Epithelial cell of proximal tubule (primary cell): ENCODE data around the gene LMF2. TPM values are rescaled to one million over a fixed set of nuclear protein-coding genes. Genes with fewer than 3 reads are reported as not detected.
"Not testable (repeated sequence)": the region's sequence is repeated elsewhere in the genome, so short reads cannot be mapped to it uniquely, and the experiment has no call there.

Source experiments
- DNase-seq: peaks from one replicate; pipeline ENCODE4 v3.0.0-alpha.2; 2011; ENCODE audit warnings: low read depth
- H3K4me3 ChIP-seq: 2 replicates; pipeline ENCODE4 v1.5.1; 2011; ENCODE audit warnings: low read depth, mild to moderate bottlenecking, low read length
- total RNA-seq: library from RNA; depleted of rRNA; stranded (reverse); fragments of >200 nt; gene quantifications from 2 replicates; pipeline ENCODE4 v1.2.3, GENCODE V29; 2015
- TF ChIP-seq, protein P1 (sequence below): conservative IDR thresholded peaks from 2 replicates; pipeline ENCODE4 v1.5.1; 2012; ENCODE audit warnings: low read depth, mild to moderate bottlenecking, low read length

LMF2 gene
- total RNA-seq, 1 donor from 2014 or later = 69.2 TPM

DNA sequence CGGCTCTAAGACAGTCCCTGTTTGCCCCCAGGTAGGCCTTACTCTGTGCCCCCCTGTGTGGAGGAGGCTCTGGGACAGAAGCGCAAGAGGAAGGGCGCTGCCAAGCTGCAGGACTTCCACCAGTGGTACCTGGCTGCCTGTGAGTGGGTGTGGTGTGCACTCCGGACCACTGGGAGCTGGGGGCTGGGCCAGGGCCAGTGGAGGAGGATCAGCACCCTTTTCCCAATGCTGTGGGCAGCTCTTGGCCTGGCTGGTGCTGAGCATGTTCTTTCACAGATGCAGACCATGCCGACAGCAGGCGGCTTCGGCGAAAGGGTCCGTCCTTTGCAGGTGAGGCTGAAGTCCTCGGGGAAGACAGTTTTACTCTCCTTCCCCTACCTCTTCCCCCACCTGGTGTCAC is 14.2 kb upstream of the LMF2 start:
- TF ChIP-seq, protein P1, sequence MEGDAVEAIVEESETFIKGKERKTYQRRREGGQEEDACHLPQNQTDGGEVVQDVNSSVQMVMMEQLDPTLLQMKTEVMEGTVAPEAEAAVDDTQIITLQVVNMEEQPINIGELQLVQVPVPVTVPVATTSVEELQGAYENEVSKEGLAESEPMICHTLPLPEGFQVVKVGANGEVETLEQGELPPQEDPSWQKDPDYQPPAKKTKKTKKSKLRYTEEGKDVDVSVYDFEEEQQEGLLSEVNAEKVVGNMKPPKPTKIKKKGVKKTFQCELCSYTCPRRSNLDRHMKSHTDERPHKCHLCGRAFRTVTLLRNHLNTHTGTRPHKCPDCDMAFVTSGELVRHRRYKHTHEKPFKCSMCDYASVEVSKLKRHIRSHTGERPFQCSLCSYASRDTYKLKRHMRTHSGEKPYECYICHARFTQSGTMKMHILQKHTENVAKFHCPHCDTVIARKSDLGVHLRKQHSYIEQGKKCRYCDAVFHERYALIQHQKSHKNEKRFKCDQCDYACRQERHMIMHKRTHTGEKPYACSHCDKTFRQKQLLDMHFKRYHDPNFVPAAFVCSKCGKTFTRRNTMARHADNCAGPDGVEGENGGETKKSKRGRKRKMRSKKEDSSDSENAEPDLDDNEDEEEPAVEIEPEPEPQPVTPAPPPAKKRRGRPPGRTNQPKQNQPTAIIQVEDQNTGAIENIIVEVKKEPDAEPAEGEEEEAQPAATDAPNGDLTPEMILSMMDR = no peak
- H3K4me3 ChIP-seq = no peak overlapping the region
- no peak for DNase-seq

DNA sequence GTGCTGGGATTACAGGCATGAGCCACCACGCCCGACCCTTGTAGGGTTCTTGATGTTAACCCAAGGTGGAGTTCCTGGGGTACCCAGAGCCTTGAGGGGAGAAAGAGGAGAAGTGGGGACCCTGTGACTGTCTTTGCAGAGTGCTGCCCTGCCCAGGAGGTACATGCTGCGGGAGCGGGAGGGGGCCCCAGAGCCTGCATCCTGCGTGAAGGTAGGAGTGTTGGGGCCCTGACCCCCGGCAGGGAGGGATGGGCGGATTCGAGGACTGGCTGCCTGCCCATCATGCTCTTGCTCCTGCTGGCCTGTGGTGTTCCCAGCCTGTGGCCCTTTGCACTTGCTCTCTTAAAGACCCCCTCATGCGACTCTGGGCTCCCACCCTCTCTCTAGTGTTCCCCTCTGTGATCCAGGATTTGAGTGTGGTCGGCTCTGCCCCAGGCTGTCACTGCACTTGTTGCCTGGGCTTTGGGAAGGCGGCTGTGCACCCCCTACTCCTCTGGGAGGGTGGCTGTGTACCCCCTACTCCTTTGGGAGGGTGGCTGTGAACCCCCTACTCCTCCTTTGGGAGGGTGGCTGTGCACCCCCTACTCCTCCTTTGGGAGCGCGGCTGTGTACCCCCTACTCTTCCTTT is 13.4 kb upstream of the LMF2 start:
- DNase-seq = no peak
- H3K4me3 ChIP-seq = no peak overlapping the region
- TF ChIP-seq, protein P1 = no peak

DNA sequence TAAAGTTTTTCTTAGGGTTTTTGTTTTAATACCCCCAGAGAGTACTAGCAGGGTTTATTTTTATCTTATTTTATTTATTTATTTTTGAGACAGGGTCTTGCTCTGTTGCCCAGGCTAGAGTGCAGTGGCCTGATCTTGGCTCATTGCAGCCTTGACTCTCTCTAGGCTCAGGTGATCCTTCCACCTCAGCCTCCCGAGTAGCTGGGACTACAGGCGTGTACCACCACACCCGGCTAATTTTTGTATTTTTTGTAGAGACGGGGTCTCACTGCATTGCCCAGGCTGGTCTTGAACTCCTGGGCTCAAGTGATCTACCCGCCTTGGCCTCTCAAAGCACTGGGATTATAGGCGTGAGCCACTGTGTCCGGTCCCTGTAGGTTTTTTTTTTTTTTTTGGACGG is 12.7 kb upstream of the LMF2 start:
- not testable (repeated sequence) for DNase-seq

DNA sequence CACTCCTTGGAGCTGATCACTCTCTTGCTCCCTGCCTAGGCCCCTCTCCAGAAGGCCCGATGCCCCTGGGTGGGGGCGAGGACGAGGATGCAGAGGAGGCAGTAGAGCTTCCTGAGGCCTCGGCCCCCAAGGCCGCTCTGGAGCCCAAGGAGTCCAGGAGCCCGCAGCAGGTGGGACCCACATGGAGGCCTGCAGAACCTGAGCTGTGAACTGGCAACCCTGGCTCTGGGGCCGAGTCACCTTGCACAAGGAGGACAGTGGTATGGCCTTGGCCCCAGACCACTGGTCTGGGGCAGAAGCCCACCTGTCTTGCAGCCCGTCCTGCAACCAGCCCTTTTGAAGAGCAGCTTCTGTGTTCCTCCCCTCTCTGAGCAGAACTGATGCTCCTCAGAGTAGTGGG is 11.6 kb upstream of the LMF2 start:
- TF ChIP-seq, protein P1 = no peak
- H3K4me3 ChIP-seq = no peak overlapping the region
- DNase-seq = no peak

More for the DNA sequence above, 12.7 kb upstream of the LMF2 start:
- H3K4me3 ChIP-seq = not testable (repeated sequence)

DNA sequence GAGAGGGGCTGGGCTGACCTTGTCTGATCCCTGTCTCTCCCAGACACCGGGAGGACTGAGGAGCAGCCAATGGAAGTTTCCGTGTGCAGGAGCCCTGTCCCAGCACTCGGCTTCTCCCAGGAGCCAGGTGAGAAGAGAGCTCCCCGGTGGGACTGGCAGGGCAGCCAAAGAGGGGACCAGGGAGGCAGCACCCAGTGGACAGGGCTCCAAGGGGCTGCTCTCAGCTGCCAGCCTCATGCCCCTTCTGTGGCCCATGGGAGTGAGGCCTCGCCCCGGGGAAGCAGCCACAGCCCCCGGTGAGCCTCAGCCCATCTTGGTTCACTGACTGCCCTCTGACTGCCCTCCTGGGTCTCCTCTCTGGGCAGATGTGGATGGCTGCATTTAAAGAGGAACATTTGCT is 11.1 kb upstream of the LMF2 start:
- H3K4me3 ChIP-seq = no peak overlapping the region
- no peak for DNase-seq
- TF ChIP-seq, protein P1 = no peak

DNA sequence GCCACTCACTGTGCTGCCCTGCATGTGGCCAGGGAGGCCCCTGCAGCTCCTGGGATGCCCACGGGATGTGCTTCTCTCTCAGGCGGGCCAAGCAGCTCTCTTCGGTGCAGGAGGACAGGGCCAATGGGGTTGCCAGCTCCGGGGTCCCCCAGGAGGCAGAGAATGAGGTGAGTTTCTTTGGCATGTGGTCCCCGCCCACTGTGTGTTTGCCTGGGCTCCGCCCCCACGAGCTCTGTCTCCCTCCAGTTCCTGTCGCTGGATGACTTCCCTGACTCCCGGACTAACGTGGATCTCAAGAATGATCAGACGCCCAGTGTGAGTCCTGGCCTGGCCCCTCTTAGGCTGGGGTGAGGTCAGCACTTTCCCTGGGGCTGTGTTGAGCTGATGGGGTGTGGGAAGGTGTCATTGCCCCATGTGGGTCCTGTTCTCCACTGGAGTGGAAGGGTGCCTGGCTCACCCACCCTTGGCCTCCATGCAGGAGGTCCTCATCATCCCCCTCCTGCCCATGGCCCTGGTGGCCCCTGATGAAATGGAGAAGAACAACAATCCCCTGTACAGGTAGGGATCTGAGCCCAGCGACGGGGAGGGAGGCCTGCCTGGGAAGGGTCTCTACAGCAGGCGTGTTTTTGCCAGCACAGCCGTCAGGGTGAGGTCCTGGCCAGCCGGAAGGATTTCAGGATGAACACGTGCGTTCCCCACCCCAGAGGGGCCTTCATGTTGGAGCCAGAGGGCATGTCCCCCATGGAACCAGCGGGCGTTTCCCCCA is 10.2 kb upstream of the LMF2 start:
- H3K4me3 ChIP-seq = no peak overlapping the region
- TF ChIP-seq, protein P1 = no peak
- no peak for DNase-seq

DNA sequence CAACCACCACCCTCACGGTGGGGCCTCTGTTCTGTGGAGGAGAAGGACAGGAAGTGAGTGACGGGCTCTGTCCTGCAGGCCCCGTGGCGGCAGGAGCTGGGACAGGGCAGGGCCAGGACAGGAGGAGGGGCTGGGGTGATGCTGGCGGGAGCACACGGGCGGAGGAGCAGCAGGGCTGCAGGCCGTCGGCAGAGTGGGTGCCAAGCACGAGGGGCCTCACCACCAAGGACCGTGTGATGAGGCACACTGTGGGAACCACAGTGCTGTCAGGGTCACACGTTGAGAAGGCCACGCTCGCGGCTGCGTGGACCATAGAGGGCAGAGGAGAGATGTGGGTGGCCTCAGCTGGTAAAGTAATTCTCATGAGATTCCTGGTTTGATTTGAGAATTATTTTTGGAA is 9.4 kb upstream of the LMF2 start:
- no peak for DNase-seq
- TF ChIP-seq, protein P1 = no peak
- H3K4me3 ChIP-seq = no peak overlapping the region
